ENCODE data around the gene FAM20C.

GRCh38 chr7:247181-247580 lies 54.8 kb downstream of the FAM20C start:
- TF ChIP-seq, protein P1, sequence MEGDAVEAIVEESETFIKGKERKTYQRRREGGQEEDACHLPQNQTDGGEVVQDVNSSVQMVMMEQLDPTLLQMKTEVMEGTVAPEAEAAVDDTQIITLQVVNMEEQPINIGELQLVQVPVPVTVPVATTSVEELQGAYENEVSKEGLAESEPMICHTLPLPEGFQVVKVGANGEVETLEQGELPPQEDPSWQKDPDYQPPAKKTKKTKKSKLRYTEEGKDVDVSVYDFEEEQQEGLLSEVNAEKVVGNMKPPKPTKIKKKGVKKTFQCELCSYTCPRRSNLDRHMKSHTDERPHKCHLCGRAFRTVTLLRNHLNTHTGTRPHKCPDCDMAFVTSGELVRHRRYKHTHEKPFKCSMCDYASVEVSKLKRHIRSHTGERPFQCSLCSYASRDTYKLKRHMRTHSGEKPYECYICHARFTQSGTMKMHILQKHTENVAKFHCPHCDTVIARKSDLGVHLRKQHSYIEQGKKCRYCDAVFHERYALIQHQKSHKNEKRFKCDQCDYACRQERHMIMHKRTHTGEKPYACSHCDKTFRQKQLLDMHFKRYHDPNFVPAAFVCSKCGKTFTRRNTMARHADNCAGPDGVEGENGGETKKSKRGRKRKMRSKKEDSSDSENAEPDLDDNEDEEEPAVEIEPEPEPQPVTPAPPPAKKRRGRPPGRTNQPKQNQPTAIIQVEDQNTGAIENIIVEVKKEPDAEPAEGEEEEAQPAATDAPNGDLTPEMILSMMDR (IDR thresholded peaks at IDR 0.05) = no peak
- TF ChIP-seq POLR2A (IDR thresholded peaks at IDR 0.05) = no peak
